GM19372 (cell line): ENCODE data around the gene AP4B1.
A peak's percentile ranks its signal among the peaks of the same experiment; 100 is the strongest.

Experiments
- ATAC-seq: cut with Tn5 transposase; IDR thresholded peaks from one replicate; pipeline ENCODE4 v1.9.1; 2021; ENCODE audit warnings: mild to moderate bottlenecking, low read depth, moderate library complexity; ENCODE audit not compliant: unreplicated experiment

The AP4B1 gene

DNA sequence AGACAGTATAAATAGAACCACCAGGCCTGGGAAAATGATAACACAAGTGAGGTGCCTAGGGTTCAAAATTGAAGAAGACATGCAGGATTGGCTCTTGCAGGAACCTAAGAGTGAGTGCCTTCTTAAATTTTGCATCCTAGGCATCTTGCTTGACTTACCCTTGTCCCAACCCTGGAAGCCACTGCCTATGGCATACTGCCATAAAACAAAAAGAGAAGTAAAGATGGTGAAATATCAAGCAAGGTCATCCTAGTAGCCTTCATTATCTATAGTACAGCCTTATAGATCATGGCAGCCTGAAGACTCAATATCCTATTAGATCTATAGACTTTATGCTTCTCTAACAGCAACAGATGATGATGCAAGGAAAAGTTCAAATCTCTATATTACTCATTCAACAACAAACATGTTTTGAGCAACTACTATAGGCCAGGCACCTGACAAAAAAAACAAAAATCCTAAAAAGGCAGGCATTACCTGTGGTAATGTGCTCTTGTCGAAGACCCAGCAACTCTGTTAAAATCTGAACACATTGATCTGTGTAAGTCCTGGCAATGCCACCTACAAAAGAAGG, 6.3 kb downstream of the AP4B1 start:
- no peak for ATAC-seq

DNA sequence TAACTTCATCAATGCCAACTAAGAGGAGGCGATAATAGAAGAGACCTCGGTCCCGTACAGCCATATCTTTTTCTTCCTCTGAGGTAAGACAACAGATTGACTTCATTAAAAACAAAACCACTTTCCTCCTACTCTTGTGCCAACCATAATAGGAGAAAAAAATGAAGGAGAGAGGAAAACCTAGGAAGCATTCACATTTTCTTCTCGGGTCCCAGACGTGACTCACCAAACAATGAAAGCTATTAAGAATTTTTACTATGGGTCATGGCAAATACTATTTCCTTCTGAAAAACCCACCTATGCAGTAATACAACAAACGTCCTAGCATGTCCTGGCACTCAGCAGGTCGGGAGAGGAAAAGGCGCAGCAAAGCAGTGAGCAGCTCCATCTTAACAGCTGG, 8.6 kb downstream of the AP4B1 start:
- ATAC-seq, result no peak

DNA sequence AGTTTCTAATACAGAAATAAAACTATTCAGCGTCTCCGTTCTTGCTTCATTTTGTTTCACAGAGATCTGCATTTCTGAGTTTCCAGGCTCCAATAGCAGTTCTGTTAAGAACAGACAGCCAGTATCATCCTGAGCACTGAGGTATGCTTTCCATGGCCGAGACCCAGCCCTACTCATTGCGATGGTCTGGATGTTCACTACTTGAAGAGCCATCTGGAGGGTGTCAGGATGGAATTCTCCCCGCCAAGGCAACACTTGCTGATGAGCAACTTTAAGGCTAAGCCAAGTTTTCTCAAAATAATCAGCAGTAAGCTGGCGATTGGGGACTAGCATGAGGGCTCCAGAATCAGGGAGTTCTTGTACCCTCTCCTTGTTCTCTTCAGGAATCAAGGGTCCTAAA, 9.5 kb downstream of the AP4B1 start:
- ATAC-seq, result no peak

- ATAC-seq, result no peak
These were observed 11.3 kb downstream of the AP4B1 start for GRCh38 chr1:113893267-113893666.

DNA sequence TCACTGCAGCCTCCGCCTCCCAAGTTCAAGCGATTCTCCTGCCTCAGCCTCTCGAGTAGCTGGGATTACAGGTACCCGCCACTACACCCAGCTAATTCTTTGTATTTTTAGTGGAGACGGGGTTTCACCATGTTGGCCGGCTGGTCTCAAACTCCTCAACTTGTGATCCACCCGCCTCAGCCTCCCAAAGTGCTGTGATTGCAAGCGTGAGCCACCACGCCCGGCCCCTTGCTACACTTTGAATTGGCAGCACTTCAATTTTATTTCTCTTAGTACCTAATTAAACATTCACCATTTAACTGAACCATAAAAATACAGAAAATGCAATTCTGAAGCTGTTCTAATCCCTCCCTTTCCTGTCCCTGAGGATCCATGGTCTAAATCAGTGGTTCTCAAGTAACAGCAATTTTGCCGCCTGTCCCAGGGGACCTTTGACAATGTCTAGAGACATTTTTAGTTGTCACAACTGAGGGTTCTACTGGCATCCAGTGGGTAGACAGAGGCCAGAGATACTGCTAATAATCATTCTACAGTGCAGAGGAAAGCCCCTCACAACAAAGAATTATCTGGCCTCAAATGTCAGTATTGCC, 12.9 kb downstream of the AP4B1 start:
- no peak for ATAC-seq

DNA sequence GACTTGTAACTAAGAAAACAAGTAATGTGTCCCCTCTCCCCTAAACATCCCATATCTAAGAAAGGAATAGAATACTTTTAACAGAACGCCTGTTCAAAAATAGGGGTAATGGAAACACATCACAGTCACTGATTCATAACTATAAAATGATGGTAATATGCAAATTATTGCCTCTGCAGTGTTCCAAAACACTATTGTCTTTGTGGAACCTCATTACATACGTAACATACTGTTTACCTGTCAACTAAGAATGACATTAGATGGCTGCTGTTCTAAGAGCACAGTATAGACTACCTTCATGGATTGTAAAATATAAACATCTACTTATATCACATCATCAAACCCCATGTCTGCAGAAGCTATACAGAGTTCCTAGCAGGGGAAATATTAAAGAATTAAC, 13.8 kb downstream of the AP4B1 start:
- no peak for ATAC-seq

DNA sequence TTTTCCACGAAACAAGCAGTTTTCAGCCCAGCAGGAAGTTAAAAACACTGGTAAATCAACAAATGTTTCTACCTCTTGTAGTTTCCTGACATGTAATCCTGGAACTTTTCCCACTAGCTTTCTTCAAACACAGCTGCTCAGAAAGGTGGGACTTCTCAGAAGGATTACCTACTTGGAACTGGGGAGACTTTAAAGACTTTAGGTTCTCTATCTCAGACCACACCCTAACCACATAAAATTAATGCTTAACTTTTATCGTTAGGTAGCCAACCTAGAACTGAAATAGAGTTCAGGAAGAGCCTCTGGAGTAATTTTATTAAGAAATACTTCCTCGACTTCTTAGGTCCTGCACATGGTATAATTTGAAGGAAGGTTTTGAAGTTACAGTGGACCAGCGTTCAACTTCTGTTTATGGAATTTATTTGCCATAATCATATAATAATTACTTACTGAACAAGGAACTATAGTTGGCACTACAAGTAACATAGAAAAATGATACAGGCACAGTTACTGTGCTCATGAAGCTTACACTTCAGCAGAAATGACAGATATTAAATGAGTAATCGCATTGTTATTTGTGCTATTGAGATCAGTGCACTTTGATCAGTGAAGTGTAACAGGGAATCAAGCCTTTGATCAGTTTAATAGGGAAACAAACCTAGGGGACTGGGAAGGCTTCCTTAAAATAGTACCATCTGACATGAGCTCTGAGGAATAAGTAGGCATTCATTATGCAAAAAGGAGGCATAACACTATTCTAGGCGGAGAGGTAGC, 17.0 kb downstream of the AP4B1 start, which contains the start of gene BCL2L15:
BCL2L15 (minus strand) TSS at position 180 of the 774 bp plus-strand sequence. CDS start 206 bp downstream, outside the sequence.
- ATAC-seq, result no peak

DNA sequence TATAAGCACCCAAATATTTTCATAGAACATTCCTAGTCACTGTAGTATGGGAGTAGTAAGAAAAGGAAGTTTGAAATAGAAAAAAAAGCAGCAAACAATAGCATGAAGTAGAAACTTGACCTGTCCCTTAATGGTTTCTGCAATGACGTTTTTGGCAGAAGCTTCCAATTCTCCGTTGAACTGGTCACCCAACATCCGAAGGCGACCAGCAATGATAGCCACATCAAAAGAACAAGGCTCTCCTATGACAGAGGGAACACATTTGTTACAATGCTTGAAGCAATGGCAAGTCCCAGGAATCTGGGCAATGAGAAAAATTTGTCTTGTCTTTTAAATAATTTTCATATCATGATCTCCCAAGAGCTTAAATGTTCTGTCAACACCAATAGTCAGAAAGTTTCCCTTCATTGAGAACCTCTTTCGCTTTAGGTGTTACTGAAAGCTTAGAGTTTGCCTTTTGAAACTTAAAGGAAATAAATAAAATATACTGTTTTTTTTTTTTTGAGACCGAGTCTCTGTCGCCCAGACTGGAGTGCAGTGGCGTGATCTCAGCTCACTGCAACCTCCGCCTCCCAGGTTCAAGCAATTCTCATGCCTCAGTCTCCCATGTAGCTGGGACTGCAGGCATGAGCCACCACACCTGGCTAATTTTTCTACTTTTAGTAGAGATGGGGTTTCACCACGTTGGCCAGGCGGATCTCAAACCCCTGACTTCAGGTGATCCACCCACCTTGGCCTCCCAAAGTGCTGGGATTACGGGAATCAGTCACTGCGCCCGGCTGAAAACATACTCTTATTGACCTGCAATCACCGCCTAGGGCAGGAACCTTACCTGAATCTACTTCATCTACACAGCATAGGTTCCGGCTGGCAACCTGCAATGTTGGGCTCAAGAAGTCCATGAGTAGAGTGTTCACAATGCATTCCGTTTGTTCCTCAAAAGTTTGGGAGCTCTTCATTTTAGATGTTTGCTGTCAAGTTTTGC, 17.9 kb downstream of the AP4B1 start:
- ATAC-seq, result no peak

GRCh38 chr1:113881661-113882060, 22.9 kb downstream of the AP4B1 start:
- no peak for ATAC-seq

DNA sequence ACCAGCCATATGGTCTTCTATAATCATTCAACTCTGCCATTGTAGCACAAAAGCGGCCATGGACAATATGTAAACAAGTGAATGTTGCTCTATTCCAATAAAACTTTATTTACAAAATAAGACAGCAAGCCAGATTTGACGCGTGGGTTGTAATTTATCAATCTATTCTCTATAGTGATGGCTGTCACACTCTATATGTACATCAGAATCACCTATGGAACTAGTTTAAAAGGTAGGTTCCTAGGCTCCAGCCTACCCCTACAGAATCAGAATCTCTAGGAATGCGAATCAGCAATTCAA, 24.9 kb downstream of the AP4B1 start:
- no peak for ATAC-seq

DNA sequence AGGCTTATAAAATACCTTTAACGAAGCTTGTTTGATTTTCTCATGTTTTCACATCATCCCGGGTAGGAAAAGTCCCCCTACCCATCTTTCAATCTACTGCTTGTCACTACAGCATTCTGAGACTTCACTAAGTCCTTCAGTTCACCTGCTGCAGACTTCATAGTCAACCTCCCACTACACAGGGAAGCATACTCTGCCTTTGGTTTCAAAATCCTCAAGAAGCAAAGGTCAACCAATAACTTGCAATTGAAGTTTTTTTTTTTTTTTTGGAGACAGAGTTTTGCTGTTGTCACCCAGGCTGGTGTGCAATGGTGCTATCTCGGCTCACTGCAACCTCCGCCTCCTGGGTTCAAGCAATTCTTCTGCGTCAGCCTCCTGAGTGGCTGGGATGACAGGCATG, 28.4 kb downstream of the AP4B1 start:
- ATAC-seq, result no peak

GRCh38 chr1:113875714-113876113, 28.9 kb downstream of the AP4B1 start:
- no peak for ATAC-seq

GRCh38 chr1:113874012-113874879, 30.4 kb downstream of the AP4B1 start:
- no peak for ATAC-seq

DNA sequence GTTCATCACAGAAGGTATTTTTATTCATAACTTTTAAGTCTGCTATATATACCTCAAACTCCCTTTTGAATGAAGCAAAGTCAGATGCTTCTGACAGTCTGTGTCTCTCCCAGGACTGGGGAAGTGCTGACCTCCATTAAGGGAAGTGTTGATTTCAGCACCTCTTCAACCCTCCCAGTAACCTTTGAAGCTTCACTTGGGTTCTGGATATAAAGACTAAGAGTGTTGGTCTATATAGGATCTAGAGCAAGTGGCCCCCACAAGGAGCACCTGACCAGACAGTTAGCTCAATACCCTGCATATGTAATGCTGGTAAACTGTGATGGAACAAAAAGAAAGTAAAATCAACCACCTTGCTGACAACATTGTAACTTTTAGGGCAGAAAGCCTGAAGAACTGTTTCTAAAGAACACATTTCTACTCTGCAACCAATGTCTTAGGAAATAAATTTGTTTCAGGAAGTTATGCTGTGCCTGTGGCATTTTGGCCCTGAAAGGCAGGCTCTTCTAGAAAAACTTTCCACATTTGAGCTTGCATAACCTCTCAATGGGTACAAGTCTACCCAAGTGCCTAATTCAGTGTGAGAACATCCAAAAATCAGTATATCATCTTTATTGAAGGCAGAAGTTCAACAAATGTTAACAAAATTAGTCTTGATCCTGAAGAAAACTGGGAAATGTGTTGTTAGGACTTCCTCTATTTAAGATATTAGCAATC, 32.2 kb downstream of the AP4B1 start:
- peak; percentile 9 for ATAC-seq

GRCh38 chr1:113871597-113872113, 32.9 kb downstream of the AP4B1 start, which contains the start of gene PTPN22:
Gene PTPN22 (minus strand): TSS chr1:113871712.
- ATAC-seq, result peak; percentile 90

DNA sequence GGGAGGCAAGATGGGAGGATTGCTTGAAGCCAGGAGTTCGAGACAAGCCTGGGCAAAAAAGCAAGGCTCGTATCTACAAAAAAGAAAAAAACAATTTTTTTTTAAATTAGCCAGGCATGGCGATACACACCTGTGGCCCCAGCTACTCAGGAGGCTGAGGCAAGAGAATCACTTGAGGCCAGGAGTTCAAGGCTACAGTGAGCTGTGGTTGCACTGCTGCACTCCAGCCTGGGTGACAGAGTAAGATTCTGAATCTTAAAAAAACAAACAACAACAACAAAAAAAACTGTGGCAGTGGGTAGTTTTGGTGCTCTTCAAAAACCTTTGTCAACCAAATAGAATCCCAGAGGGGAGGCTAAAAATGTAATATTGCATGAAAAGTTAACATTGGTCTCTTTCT, 33.8 kb downstream of the AP4B1 start:
- ATAC-seq, result no peak

- ATAC-seq, result no peak
These were observed 36.1 kb downstream of the AP4B1 start for GRCh38 chr1:113868387-113869083.

DNA sequence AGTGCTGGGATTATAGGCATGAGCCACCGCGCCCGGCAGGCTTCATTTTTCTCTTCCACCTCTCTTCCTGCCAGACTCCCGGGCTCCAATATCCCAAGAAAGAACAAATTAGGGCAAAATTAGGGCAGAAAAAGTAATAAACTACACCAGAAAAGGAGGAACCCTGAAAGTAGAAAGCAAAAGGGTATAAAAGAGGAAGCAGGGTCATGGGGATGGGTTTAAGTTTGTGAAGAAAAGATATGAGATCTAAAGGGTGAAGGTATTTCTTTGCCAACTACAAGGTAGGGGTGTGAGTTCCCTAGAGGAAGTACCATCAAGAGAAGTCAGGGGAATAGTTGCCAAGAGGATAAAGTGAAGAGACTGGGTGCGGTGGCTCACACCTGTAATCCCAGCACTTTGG, 43.0 kb downstream of the AP4B1 start:
- no peak for ATAC-seq
